Right cardiac atrium (tissue), 5 donors: ENCODE data around the gene IL11RA. TPM values are rescaled to one million over a fixed set of nuclear protein-coding genes. Genes with fewer than 3 reads are reported as not detected.
"Not testable (repeated sequence)": the region's sequence is repeated elsewhere in the genome, so short reads cannot be mapped to it uniquely, and the experiment has no call there.

ENCODE experiments used
- ATAC-seq, 2 donors: fragments of 200-7000 bp; cut with Tn5 transposase; one replicate each; pipeline versions ENCODE4 v1.8.0 to v1.9.1; 2020; ENCODE audit warnings: moderate library complexity in 2 of 2, mild to moderate bottlenecking in 1 of 2
- DNase-seq, 3 donors: peaks; one replicate each; pipeline ENCODE4 v3.0.0-alpha.2; 2020
- H3K27ac ChIP-seq: one replicate; pipeline ENCODE4 v1.5.1; 2013; ENCODE audit warnings: mild to moderate bottlenecking, low read length, control low read depth, moderate library complexity
- H3K27me3 ChIP-seq: one replicate; pipeline ENCODE4 v1.6.1; 2013; ENCODE audit not compliant: control insufficient read depth, insufficient read depth
- H3K4me1 ChIP-seq: one replicate; pipeline ENCODE4 v1.6.1; 2013; ENCODE audit warnings: low read length; ENCODE audit not compliant: control insufficient read depth, insufficient read depth
- H3K4me3 ChIP-seq: one replicate; pipeline ENCODE4 v1.5.1; 2013; ENCODE audit warnings: low read length, control low read depth
- H3K9me3 ChIP-seq: one replicate; pipeline ENCODE4 v1.6.1; 2013; ENCODE audit warnings: low read length; ENCODE audit not compliant: control insufficient read depth
- WGBS: extraction: QIAGEN DNeasy Blood & Tissue Kit; methylation state at CpG from one replicate; pipeline ENCODE4 v1.1.7; 2013; 5-methylcytosine and 5-hydroxymethylcytosine counted together
- intact Hi-C, 4 donors: fragments of 100-400 bp; cut with DNase I; formaldehyde crosslinking; loops; one replicate each; pipeline versions ENCODE4 v1.11.0 to v1.14.0; 2022 to 2023
- polyA plus RNA-seq: library from polyadenylated mRNA; stranded (reverse); fragments of 200-250 nt; gene quantifications from one replicate; pipeline ENCODE4 v1.2.3, GENCODE V29; 2013
- total RNA-seq, 4 donors: library from RNA; stranded (reverse); fragmentation: NEBNext Ultra II Directional; extraction: Animal tissue kit (Norgen Biotek cat#: 25700); gene quantifications; one replicate each; pipeline ENCODE4 v1.2.1, GENCODE V29; 2021
- donor health status: healthy with polysubstance abuse.
- donor health status: DM: no; HTN: yes; CAD: no.
- donor health status: DM: no; HTN: no; CAD: no.
- donor health status: DM: no; HTN: yes; CAD: no; lungs with severe emphysema.
- donor health status: DM: yes; HTN: yes; CAD: no.

Gene IL11RA
- total and polyA plus RNA-seq, 5 donors, result 48.7 to 92.2 (median 68.1) TPM

GRCh38 chr9:34630402-34631154 is 21.4 kb upstream of the IL11RA start:
- WGBS, result 38% methylated on average over 5 of the region's 5 CpGs
- no peaks in the 10 kb centered on the region for H3K9me3 ChIP-seq
- intact Hi-C loops, result loop anchor here in 1 of 4 donors (10.0 kb wide), 1 partner anchor 74 kb away; no protein-coding TSS in a partner anchor
- DNase-seq, result no peak
- no peak for ATAC-seq
- H3K4me1 ChIP-seq, result no peaks in the 10 kb centered on the region
- no peak overlapping the region for H3K4me3 ChIP-seq
- H3K27me3 ChIP-seq, result no peaks in the 10 kb centered on the region
- H3K27ac ChIP-seq, result no peak overlapping the region

DNA sequence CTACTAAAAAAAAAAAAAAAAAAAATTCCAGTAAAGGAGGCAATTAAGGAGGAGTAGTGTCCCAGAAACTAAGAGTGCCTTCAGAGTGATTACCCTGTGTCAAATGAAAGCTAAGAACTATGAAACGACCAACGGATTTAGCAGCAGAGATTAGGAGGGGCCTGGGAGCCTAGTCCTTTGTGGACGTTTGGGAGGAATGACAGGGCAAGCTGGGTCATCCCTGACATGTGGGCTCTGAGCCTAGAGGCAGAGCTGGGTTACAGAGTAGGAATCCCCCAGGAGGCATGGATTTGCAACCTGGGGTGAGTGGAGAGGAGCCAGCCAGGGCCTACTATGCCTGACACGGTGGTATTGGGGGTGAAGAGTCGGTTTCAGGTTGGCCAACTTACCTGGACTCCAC is 18.8 kb upstream of the IL11RA start:
- 44% methylated on average over 5 of the region's 5 CpGs for WGBS
- Histone ChIP-seq H3K4me3 (no peak overlapping the region), H3K9me3 (no peaks in the 10 kb centered on the region), H3K27me3 (no peaks in the 10 kb centered on the region), H3K27ac (no peak overlapping the region), H3K4me1 (no peaks in the 10 kb centered on the region)
- DNase-seq, result no peak
- intact Hi-C loops, result loop anchor here in 1 of 4 donors (10.0 kb wide), 1 partner anchor 72 kb away; no protein-coding TSS in a partner anchor
- no peak for ATAC-seq

GRCh38 chr9:34633851-34634550 is 18.0 kb upstream of the IL11RA start:
- Histone ChIP-seq H3K27me3 (no peaks in the 10 kb centered on the region), H3K4me1 (no peaks in the 10 kb centered on the region), H3K9me3 (no peaks in the 10 kb centered on the region), H3K4me3 (no peak overlapping the region), H3K27ac (no peak overlapping the region)
- WGBS, result 28% methylated on average over 3 of the region's 3 CpGs
- ATAC-seq (peak; percentile 24), DNase-seq (peak; percentile 60 to 81 (median 81))
- intact Hi-C loops, result loop anchor here in 1 of 4 donors (10.0 kb wide), 1 partner anchor 71 kb away; no protein-coding TSS in a partner anchor

- no peaks in the 10 kb centered on the region for H3K27me3 ChIP-seq
- WGBS, result 70% methylated on average over 3 of the region's 3 CpGs
- ATAC-seq (no peak), DNase-seq (no peak)
- H3K27ac ChIP-seq, result no peak overlapping the region
- no peaks in the 10 kb centered on the region for H3K4me1 ChIP-seq
- H3K4me3 ChIP-seq, result no peak overlapping the region
- intact Hi-C loops, result loop anchor here in 1 of 4 donors (10.0 kb wide), 1 partner anchor 70 kb away; no protein-coding TSS in a partner anchor
- H3K9me3 ChIP-seq, result no peaks in the 10 kb centered on the region
Measured at GRCh38 chr9:34634551-34635248, 17.3 kb upstream of the IL11RA start.

GRCh38 chr9:34635556-34635955 is 16.4 kb upstream of the IL11RA start:
- Histone ChIP-seq H3K4me3 (no peak overlapping the region), H3K27me3 (no peaks in the 10 kb centered on the region), H3K27ac (no peak overlapping the region), H3K9me3 (no peaks in the 10 kb centered on the region), H3K4me1 (no peaks in the 10 kb centered on the region)
- ATAC-seq (no peak), DNase-seq (peak in 1 of 3 donors; percentile 50)
- intact Hi-C loops, result loop anchor here in 1 of 4 donors (10.0 kb wide), 1 partner anchor 69 kb away; no protein-coding TSS in a partner anchor
- WGBS, result 91% methylated on average over 14 of the region's 14 CpGs

- Histone ChIP-seq H3K4me1 (no peaks in the 10 kb centered on the region), H3K27ac (peak overlapping the region; percentile 80), H3K27me3 (no peaks in the 10 kb centered on the region), H3K4me3 (peak overlapping the region; percentile 49), H3K9me3 (no peaks in the 10 kb centered on the region)
- intact Hi-C loops, result loop anchor here in 1 of 4 donors (10.0 kb wide), 1 partner anchor 68 kb away; no protein-coding TSS in a partner anchor
- DNase-seq (no peak), ATAC-seq (no peak)
- WGBS, result 8% methylated on average over 23 of the region's 23 CpGs
Measured at GRCh38 chr9:34636791-34637355, 15.1 kb upstream of the IL11RA start.

DNA sequence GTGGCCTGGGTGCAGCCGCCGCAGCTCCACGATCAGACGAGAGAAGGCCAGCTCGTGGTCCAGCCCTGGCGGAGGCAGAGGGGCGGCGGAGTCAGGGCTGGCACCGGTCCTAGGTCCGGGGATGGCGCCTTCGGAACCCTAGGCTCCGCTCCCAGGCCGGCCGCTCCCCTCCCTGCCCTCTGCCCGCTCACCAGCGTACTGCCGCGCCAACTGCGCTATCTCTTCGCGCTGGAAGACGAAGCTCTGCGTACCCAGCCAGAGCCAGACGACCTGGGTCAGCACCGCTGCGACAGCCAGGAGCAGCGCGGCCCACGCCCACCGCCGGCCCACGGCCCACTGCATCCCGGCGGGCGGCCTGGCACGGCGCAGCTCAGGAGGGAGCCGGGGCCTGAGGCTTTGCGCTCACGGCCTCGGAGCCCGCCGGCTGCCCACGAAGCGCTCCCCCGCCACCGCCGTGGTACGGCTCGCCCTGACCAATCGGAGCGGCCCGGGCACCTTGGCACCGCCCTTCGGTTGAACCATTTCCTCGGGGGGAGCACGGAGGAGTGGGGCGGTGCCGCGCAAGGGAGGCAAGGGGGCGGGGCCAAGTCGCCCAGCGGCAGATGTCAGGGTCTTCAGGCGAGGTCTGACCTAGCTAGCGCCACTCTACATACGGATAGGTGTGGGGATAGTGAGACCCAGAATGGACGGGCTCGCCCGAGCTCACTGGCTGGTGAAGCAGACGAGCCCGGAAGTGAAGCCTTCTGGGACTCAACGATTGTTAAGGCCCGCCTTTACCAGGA is 14.4 kb upstream of the IL11RA start, which contains the start of gene SIGMAR1:
Gene SIGMAR1 (minus strand): TSS at position 432 of the 782 bp plus-strand sequence. CDS start 90 bp downstream, at position 342.
- ATAC-seq (peak; percentile 95 to 96), DNase-seq (peak; percentile 95 to 98 (median 98))
- intact Hi-C loops, result loop anchor here in 1 of 4 donors (10.0 kb wide), 1 partner anchor 67 kb away; no protein-coding TSS in a partner anchor
- Histone ChIP-seq H3K9me3 (no peaks in the 10 kb centered on the region), H3K4me1 (no peaks in the 10 kb centered on the region), H3K27ac (peak within 1 kb of the TSS; percentile 80), H3K4me3 (peak within 1 kb of the TSS; percentile 49), H3K27me3 (no peaks in the 10 kb centered on the region)
- WGBS, result under 1% methylated on average over 74 of the region's 74 CpGs

- Histone ChIP-seq H3K4me3 (peak overlapping the region; percentile 49), H3K27ac (peak overlapping the region; percentile 73), H3K4me1 (no peaks in the 10 kb centered on the region), H3K27me3 (no peaks in the 10 kb centered on the region), H3K9me3 (no peaks in the 10 kb centered on the region)
- intact Hi-C loops, result loop anchor here in 1 of 4 donors (10.0 kb wide), 1 partner anchor 67 kb away; no protein-coding TSS in a partner anchor
- DNase-seq (no peak), ATAC-seq (no peak)
- WGBS, result 21% methylated on average over 7 of the region's 7 CpGs
Measured at GRCh38 chr9:34638138-34638445, 13.9 kb upstream of the IL11RA start.

DNA sequence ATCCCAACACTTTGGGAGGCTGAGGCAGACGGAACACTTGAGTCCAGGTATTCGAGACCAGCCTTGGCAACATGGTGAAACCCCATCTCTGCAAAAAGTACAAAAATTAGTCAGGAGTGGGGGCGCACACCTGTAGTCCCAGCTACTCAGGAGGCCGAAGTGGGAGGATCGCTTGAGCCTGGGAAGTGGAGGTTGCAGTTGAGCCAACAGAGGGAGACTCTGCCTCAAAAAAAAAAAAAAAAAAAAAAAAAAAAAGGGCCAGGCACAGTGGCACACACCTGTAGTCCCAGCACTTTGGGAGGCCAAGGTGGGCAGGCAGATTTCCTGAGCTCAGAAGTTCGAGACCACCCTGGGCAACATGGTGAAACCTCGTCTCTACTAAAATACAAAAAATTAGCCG is 12.7 kb upstream of the IL11RA start:
- WGBS, result 92% methylated on average over 8 of the region's 8 CpGs
- DNase-seq, result peak in 1 of 3 donors; percentile 9
- H3K27me3 ChIP-seq, H3K4me3 ChIP-seq, ATAC-seq, H3K9me3 ChIP-seq, H3K4me1 ChIP-seq, H3K27ac ChIP-seq: not testable (repeated sequence)
- intact Hi-C loops, result loop anchor here in 1 of 4 donors (10.0 kb wide), 1 partner anchor 65 kb away; no protein-coding TSS in a partner anchor

DNA sequence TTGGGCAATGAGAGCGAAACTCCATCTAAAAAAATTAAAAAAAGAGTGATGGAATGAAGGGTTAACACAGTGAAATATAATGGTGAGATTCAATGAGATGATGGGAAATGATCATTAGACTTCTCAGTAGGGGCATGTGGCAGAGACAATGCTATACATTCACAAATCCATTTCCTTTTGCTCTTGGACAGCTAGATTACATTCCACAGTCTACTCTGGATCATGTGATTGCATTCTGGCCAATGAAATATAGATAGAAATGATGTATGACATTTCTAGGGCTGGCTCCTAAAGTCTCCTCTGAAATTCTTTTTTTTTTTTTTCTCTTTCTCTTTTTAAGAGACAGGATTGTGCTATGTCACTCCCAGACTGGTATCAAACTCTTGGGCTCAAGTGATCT is 9.3 kb upstream of the IL11RA start:
- Histone ChIP-seq H3K27me3 (no peaks in the 10 kb centered on the region), H3K4me3 (no peak overlapping the region), H3K9me3 (no peaks in the 10 kb centered on the region), H3K27ac (no peak overlapping the region), H3K4me1 (peaks cover 4% of the 10 kb centered on the region)
- intact Hi-C loops, result no loop called here
- 96% methylated on average over 1 of the region's 1 CpG for WGBS
- ATAC-seq (no peak), DNase-seq (no peak)
